DMS153 treated with DMSO at 0.1 percent for 48 hours (cell line): ENCODE results near the gene CACNG1.
"Not testable (repeated sequence)": the region's sequence is repeated elsewhere in the genome, so short reads cannot be mapped to it uniquely, and the experiment has no call there.

ENCODE experiments used
- DNase-seq: peaks from one replicate; lab custom pipeline; 2025; ENCODE audit not compliant: unreplicated experiment; lab: John Stamatoyannopoulos, UW

The CACNG1 gene

DNA sequence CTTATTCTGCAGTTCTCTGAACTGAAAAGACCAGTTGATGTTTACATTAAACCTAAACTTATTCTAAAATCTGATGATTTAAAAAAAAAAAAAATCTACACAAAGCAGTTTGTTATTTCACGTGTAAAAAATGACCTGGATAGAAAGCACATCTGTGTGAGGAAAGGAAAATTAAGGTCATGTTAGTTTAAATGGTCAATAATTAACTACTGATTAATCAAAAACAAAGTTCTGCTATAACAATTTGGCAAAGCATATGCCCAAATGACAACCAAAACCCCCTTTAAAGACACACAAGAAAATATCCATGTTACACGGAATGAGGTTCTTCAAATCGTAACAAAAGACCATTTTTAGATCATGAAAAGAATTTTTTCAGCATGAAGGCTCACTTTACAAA lies 30.4 kb downstream of the CACNG1 start:
- DNase-seq = no peak

DNA sequence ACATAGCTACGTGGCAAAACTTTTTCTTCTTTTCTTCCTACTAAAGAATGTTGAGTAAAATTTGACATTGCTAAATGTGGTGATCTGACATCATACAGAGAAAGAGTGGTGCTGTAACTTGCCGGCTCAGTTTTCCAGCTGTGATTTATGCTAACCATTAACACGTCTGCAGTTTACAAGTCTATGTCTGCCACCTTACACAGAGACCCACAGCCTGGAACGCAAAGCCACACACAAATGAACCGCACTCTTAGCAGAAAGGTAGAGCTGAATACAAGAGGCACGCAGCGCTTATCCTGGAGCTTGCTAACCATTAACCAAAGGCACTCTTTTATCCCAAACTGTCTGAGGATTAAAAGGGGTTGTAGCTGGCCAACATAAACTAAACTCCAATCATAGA lies 31.9 kb downstream of the CACNG1 start:
- no peak for DNase-seq

DNA sequence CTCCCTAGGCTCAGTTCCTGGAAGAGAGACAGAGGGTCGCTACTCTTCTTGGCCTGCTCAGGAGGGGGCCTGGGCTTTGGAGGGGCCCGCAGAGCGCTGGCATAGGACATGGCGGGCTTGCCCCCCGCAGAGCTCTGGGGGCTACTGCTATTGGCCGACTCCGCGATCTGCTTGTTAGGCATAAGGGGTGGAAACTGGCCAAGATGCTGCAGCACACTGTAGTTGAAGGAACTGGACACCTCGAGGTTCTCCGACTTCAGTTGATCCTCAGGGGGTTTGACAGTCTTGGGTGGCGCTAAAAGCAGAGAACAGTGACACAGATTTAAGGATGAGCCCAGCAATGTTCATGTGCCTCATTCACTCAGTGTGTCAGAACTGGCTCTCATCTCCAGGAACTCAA lies 33.9 kb downstream of the CACNG1 start:
- no peak for DNase-seq

DNA sequence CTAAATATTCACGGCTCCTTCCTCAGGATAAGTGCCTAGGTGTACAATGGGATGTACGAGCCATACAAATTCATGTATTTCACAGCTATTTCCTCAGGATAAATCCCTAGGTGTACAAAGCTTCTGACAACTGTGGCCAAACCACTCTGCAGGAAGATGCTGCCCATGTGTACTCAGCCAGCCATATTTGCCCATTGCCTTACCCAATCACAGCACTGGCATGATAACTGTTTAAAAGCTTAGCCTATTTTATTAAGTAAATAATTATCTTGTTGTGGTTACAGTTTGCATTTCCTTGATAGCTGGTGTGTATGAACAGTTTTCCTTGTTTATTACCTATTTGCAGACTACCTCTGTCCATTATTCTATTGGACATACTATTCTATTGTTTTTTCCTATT lies 35.1 kb downstream of the CACNG1 start:
- DNase-seq = no peak

DNA sequence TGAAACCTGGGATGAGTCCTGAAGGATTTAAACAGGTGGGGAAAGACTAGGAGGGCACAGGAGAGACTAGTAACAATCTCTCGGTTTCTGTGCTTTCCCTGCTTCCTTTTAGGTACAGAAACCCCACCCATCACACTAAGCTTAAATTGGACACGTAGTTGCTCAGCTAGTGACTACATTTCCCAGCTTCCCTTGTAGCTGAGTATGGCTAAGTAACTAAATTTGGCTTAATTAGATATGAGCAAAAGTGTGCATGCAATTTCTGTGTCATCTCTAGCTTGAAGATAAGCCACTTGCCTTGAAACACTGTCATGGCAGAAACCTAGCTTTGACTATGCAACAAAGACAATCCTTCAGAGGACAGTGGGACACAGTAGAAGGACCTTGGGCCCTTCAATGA lies 36.5 kb downstream of the CACNG1 start:
- no peak for DNase-seq

- DNase-seq = no peak
Measured at GRCh38 chr17:67082107-67082506, 37.8 kb downstream of the CACNG1 start.

DNA sequence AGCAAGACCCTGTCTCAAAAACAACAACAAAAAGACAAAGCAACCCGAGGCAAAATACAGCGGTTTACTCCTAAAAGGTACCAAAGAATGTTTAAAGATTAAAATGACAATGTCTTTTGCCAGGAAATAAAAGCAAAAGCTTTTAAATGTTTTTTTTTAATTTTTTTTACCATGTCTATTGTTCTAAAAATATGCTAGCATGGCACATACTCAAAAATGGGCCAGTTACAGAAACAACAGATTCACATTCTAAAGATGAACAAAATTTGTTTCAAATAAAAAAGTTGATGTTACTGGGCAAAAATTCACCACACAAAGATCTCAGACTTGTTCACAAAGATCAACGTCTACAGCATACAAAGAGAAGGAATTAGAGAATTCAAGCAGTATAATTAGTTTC lies 41.1 kb downstream of the CACNG1 start:
- DNase-seq = no peak

DNA sequence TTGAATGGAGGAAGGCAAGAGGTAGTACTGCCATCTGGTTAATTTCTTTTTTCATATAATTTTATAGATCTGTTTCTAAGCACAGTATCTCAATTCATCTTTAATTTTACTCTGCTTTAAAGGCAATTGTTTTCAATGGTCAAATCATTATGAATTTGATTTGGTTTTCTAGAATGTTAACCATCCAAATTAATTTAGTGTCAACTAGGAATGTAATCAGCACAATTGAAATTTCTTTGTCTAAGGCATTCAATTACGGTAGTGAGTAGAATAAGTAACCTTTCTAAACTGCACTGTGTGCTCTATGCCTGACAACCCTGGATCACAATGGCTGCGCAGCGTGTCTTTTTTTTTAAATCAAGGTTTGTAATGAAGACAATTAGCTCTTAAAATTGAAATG lies 44.3 kb downstream of the CACNG1 start:
- DNase-seq = no peak

DNA sequence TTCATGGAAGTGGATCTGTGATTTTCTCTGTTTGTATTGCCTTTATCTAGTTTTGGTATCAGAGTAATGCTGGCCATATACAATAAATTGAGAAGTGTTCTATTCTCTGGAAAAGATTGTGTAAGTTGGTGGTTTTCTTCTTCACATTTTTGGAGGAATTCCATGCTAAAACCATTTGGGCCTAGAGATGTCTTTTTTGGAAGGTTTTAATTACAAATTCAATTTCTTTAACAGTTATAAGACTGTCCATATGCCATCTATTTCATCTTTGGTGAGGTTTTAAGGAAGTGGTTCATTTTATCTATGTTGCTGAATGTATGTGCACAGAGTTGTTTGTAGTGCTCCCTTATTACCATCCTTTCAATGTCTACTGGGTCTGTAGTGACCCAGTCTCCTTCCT lies 46.0 kb downstream of the CACNG1 start:
- no peak for DNase-seq

GRCh38 chr17:67092291-67092690 lies 47.9 kb downstream of the CACNG1 start:
- DNase-seq = no peak

DNA sequence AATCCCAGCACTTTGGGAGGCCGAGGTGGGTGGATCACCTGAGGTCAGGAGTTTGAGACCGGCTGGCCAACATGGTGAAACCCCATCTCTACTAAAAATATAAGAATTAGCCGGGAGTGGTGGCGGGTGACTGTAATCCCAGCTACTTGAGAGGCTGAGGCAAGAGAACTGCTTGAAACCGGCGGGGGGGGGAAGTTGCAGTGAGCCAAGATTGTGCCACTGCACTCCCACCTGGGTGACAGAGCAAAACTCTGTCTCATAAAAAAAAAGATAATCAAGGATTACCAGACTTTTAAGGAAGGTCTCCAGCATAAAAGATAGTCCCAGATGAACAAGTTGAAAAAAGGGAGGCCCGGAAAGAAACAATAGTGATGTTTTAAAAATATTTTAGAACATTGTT lies 48.4 kb downstream of the CACNG1 start:
- not testable (repeated sequence) for DNase-seq

DNA sequence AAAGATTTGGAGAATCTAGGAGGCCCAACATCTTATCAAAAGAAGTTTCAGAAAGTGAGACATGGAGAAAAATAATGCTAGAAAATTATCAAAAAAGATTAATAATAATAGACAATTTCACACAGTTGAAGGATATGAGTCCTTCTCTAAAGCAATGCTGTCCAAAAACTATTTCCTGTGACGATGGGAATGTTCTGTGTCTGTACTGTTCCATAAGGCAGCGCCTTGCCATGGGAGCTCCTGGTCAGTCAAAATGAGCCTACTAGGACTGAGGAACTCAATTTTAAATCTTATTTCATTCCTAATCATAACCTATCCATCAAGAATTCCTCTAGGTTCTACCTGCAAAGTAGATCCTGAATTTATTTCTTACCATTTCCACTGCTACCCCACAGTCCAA lies 49.0 kb downstream of the CACNG1 start:
- DNase-seq = no peak

- not testable (repeated sequence) for DNase-seq
Measured at GRCh38 chr17:67095291-67095690, 50.9 kb downstream of the CACNG1 start.

- DNase-seq = no peak
Measured at GRCh38 chr17:67095803-67096202, 51.4 kb downstream of the CACNG1 start.

DNA sequence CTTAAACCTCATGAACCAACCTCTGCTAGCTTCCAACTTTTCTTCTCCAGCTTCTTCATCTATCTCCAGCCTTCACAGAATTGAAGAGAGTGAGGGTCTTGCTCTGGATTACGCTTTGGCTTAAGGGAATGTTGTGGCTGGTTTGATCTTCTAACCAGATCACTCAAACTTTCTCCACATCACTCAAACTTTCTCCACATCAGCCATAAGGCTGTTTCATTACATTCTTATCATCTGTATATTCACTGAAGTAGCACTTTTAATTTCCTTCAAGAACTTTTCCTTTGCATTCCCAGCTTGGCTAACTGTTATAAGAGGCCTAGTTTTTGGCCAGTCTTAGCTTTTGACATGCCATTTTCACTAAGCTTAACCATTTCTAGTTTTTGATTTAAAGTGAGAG lies 52.3 kb downstream of the CACNG1 start:
- no peak for DNase-seq

GRCh38 chr17:67098006-67098405 lies 53.7 kb downstream of the CACNG1 start:
- DNase-seq = no peak

- DNase-seq = not testable (repeated sequence)
Measured at GRCh38 chr17:67104641-67105040, 60.3 kb downstream of the CACNG1 start.

DNA sequence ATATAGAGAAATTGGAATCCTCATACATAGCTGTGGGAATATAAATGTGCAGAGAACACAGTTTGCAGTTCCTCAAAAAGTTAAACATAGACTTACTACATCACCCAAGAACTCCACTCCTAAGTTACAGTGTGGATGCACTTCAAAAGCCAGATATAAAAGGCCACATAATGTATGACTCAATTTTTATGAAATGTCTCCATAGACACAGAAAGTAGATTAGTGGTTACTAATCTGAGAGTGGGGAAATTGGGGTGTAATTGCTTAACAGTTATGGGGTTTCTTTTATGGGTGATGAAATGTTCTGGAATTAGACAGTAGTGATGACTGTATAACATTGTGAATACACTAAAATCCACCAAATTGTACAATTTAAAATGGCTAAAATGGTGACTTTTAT lies 60.9 kb downstream of the CACNG1 start:
- DNase-seq = no peak
